HG03066 (cell line): ENCODE results near the gene KCNK1.

Experiments used
- ATAC-seq: cut with Tn5 transposase; IDR thresholded peaks from one replicate; pipeline ENCODE4 v1.9.1; 2021; ENCODE audit warnings: low read depth; ENCODE audit not compliant: unreplicated experiment

The KCNK1 gene

GRCh38 chr1:233635765-233636502, 22.0 kb downstream of the KCNK1 start:
- no peak for ATAC-seq

- no peak for ATAC-seq
Observed at GRCh38 chr1:233636503-233636877, 22.6 kb downstream of the KCNK1 start.

- no peak for ATAC-seq
Observed at GRCh38 chr1:233638513-233638912, 24.6 kb downstream of the KCNK1 start.

- ATAC-seq, result no peak
Observed at GRCh38 chr1:233639611-233640010, 25.7 kb downstream of the KCNK1 start.

- no peak for ATAC-seq
Observed at GRCh38 chr1:233640179-233640578, 26.3 kb downstream of the KCNK1 start.

- no peak for ATAC-seq
Observed at GRCh38 chr1:233641029-233641428, 27.1 kb downstream of the KCNK1 start.

- no peak for ATAC-seq
Observed at GRCh38 chr1:233647073-233647472, 33.2 kb downstream of the KCNK1 start.

- ATAC-seq, result no peak
Observed at GRCh38 chr1:233647636-233648035, 33.7 kb downstream of the KCNK1 start.

GRCh38 chr1:233651061-233651460, 37.2 kb downstream of the KCNK1 start:
- no peak for ATAC-seq

GRCh38 chr1:233651563-233652233, 37.8 kb downstream of the KCNK1 start:
- ATAC-seq, result no peak

- no peak for ATAC-seq
Observed at GRCh38 chr1:233652526-233652925, 38.6 kb downstream of the KCNK1 start.

- ATAC-seq, result no peak
Observed at GRCh38 chr1:233654658-233655280, 40.9 kb downstream of the KCNK1 start.

GRCh38 chr1:233655301-233655740, 41.4 kb downstream of the KCNK1 start:
- no peak for ATAC-seq

- ATAC-seq, result no peak
Observed at GRCh38 chr1:233656032-233656635, 42.2 kb downstream of the KCNK1 start.

- ATAC-seq, result no peak
Observed at GRCh38 chr1:233656687-233657086, 42.8 kb downstream of the KCNK1 start.

- ATAC-seq, result no peak
Observed at GRCh38 chr1:233657466-233657865, 43.6 kb downstream of the KCNK1 start.

- no peak for ATAC-seq
Observed at GRCh38 chr1:233659495-233659894, 45.6 kb downstream of the KCNK1 start.

GRCh38 chr1:233661376-233662159, 47.7 kb downstream of the KCNK1 start:
- no peak for ATAC-seq

- ATAC-seq, result no peak
Observed at GRCh38 chr1:233662575-233663304, 48.8 kb downstream of the KCNK1 start.

GRCh38 chr1:233664253-233664652, 50.3 kb downstream of the KCNK1 start:
- ATAC-seq, result no peak
